Measurements from ENCODE around the gene TMEM205.

Gene TMEM205

GRCh38 chr19:11299946-11300810 lies 45.9 kb downstream of the TMEM205 start:
- DNase-seq (ENCODE audit: low read depth): no peak

GRCh38 chr19:11296264-11296663 lies 49.8 kb downstream of the TMEM205 start:
- no peak for DNase-seq (ENCODE audit: low read depth)

- no peak for DNase-seq (ENCODE audit: low read depth)
Observed at GRCh38 chr19:11295665-11296245, 50.3 kb downstream of the TMEM205 start, which contains the start of gene TSPAN16. Gene TSPAN16, plus strand, starts transcription at chr19:11296160. Its CDS starts 138 bp downstream, at chr19:11296298.

GRCh38 chr19:11295180-11295579 lies 50.9 kb downstream of the TMEM205 start:
- no peak for DNase-seq (ENCODE audit: low read depth)

- peak; percentile 89 for DNase-seq (ENCODE audit: low read depth)
Observed at GRCh38 chr19:11293433-11294389, 52.4 kb downstream of the TMEM205 start.
